Right atrium auricular region (tissue), 2 donors: ENCODE data around the gene USH2A. TPM values are rescaled to one million over a fixed set of nuclear protein-coding genes. Genes with fewer than 3 reads are reported as not detected.

Experiments used
- DNase-seq: peaks from one replicate; pipeline ENCODE4 v3.0.0-alpha.2; 2019; ENCODE audit warnings: low spot score
- H3K27ac ChIP-seq, 2 donors: fragments of 200-600 bp; sonication (generic); 1 replicate in 1 of 2; 2 replicates in 1 of 2; pipeline ENCODE4 v1.5.1; 2016 to 2019
- H3K27me3 ChIP-seq, 2 donors: fragments of 200-600 bp; sonication (generic); one replicate each; pipeline versions ENCODE4 v1.5.1 to v1.6.0; 2017 to 2019
- H3K36me3 ChIP-seq: fragments of 200-600 bp; sonication (generic); one replicate; pipeline ENCODE4 v1.5.1; 2016
- H3K4me1 ChIP-seq, 2 donors: fragments of 200-600 bp; sonication (generic); one replicate each; pipeline versions ENCODE4 v1.5.1 to v1.6.0; 2017 to 2019
- H3K4me3 ChIP-seq, 2 donors: fragments of 200-600 bp; sonication (generic); 1 replicate in 1 of 2; 2 replicates in 1 of 2; pipeline ENCODE4 v1.5.1; 2017 to 2019; ENCODE audit warnings: mild to moderate bottlenecking in 1 of 2, moderate library complexity in 1 of 2
- H3K9me3 ChIP-seq, 2 donors: fragments of 200-600 bp; sonication (generic); one replicate each; pipeline ENCODE4 v1.5.1; 2019
- CTCF ChIP-seq, 2 donors: fragments of 200-600 bp; sonication (generic); IDR thresholded peaks; one replicate each; pipeline ENCODE4 v1.5.1; 2019; ENCODE audit warnings: antibody characterized with exemption in 2 of 2
- total RNA-seq, 2 donors: library from RNA; depleted of rRNA; stranded (reverse); fragments of >200 nt; gene quantifications; one replicate each; pipeline ENCODE4 v1.1.0, GENCODE V29; 2016

Gene USH2A
- total RNA-seq, 2 donors from 2014 or later, result 2.4 to 5.6 TPM

GRCh38 chr1:215617979-215618378 is 805.3 kb downstream of the USH2A start:
- H3K27ac ChIP-seq, result no peak overlapping the region
- H3K9me3 ChIP-seq, result peaks cover 0 to 4% of the 10 kb centered on the region in 2 donors
- H3K27me3 ChIP-seq, result no peaks in the 10 kb centered on the region
- DNase-seq, result no peak
- H3K36me3 ChIP-seq, result peaks cover 31% of the 10 kb centered on the region
- H3K4me1 ChIP-seq, result no peaks in the 10 kb centered on the region
- H3K4me3 ChIP-seq, result no peak overlapping the region
- no peak for TF ChIP-seq CTCF (IDR thresholded peaks at IDR 0.05)

DNA sequence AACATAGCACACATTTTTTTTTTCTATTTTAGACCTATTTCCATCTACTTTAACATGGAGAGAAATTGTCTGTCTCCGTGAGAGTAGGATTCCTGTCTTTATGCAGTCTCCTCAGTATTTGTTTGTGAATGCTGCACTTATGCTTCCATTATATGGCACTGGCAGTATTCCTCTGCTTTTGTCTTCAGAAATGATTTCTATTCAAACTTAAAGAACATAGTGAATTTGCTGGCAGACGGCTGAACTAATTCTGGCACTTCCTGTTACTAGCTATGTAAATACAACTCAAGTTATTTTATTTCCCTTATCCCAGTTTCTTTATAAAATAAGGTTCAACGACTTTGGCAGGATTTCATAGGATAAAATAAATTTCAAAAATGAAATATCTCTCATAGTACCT is 810.9 kb downstream of the USH2A start:
- H3K9me3 ChIP-seq, result peaks cover 0 to 4% of the 10 kb centered on the region in 2 donors
- no peak for TF ChIP-seq CTCF (IDR thresholded peaks at IDR 0.05)
- H3K4me1 ChIP-seq, result peaks cover 0 to 7% of the 10 kb centered on the region in 2 donors
- H3K36me3 ChIP-seq, result peaks cover 34% of the 10 kb centered on the region
- no peak overlapping the region for H3K4me3 ChIP-seq
- H3K27me3 ChIP-seq, result no peaks in the 10 kb centered on the region
- DNase-seq, result no peak
- H3K27ac ChIP-seq, result no peak overlapping the region

GRCh38 chr1:215608646-215609045 is 814.6 kb downstream of the USH2A start:
- TF ChIP-seq CTCF (IDR thresholded peaks at IDR 0.05), result no peak
- H3K4me1 ChIP-seq, result peaks cover 0 to 7% of the 10 kb centered on the region in 2 donors
- H3K27ac ChIP-seq, result no peak overlapping the region
- no peak overlapping the region for H3K4me3 ChIP-seq
- no peak for DNase-seq
- H3K27me3 ChIP-seq, result no peaks in the 10 kb centered on the region
- peaks cover 32% of the 10 kb centered on the region for H3K36me3 ChIP-seq
- peaks cover 0 to 3% of the 10 kb centered on the region in 2 donors for H3K9me3 ChIP-seq

DNA sequence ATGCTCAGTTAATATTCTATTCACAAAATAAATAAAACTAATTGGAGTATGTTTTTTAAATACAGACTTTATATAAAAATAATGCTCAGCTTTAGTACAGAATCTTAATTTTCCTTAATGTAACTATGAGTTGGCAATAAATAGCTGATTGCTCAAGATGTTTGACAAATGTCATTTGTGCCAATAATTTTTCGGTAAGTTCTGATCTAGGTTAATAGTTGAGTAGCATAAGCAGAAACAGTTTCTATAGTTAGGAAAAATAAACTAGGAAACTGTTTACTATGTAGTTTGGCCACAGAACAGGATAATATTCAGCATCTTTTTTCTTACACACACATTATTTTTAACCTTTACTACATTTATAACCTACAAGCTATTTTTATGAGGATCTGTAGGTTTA is 815.8 kb downstream of the USH2A start:
- peaks cover 0 to 7% of the 10 kb centered on the region in 2 donors for H3K4me1 ChIP-seq
- no peak for TF ChIP-seq CTCF (IDR thresholded peaks at IDR 0.05)
- no peaks in the 10 kb centered on the region for H3K27me3 ChIP-seq
- H3K36me3 ChIP-seq, result peaks cover 20% of the 10 kb centered on the region
- H3K9me3 ChIP-seq, result no peaks in the 10 kb centered on the region
- DNase-seq, result no peak
- H3K27ac ChIP-seq, result no peak overlapping the region
- H3K4me3 ChIP-seq, result no peak overlapping the region

GRCh38 chr1:215606564-215607168 is 816.6 kb downstream of the USH2A start:
- Histone ChIP-seq H3K36me3 (peaks cover 13% of the 10 kb centered on the region), H3K9me3 (no peaks in the 10 kb centered on the region), H3K27me3 (no peaks in the 10 kb centered on the region), H3K27ac (no peak overlapping the region), H3K4me3 (no peak overlapping the region), H3K4me1 (peaks cover 0 to 7% of the 10 kb centered on the region in 2 donors)
- DNase-seq, result no peak
- TF ChIP-seq CTCF (IDR thresholded peaks at IDR 0.05), result peak; percentile 20 to 64

- Histone ChIP-seq H3K4me3 (no peak overlapping the region), H3K27me3 (no peaks in the 10 kb centered on the region), H3K4me1 (peaks cover 0 to 7% of the 10 kb centered on the region in 2 donors), H3K36me3 (peaks cover 11% of the 10 kb centered on the region), H3K9me3 (no peaks in the 10 kb centered on the region), H3K27ac (no peak overlapping the region)
- no peak for DNase-seq
- TF ChIP-seq CTCF (IDR thresholded peaks at IDR 0.05), result no peak
Observed at GRCh38 chr1:215606036-215606435, 817.2 kb downstream of the USH2A start.
